HepG2 (cell line): ENCODE results near the gene GLDN. TPM values are rescaled to one million over a fixed set of nuclear protein-coding genes. Genes with fewer than 3 reads are reported as not detected.

Experiments
- CREM ChIP-seq, 2 experiments: sonication (generic) in 1 of 2; formaldehyde crosslinking in 1 of 2; IDR thresholded peaks; 2 replicates each; pipeline versions ENCODE4 v1.4.0 to v1.6.1; 2016 to 2020; ENCODE audit warnings: antibody characterized with exemption in 1 of 2, mild to moderate bottlenecking in 1 of 2, missing genetic modification reagents in 1 of 2
- ELF3 ChIP-seq: IDR thresholded peaks from 2 replicates; pipeline ENCODE4 v1.6.1; 2016; ENCODE audit warnings: missing genetic modification reagents, missing compliant biosample characterization
- FLYWCH1 ChIP-seq: sonication (generic); formaldehyde crosslinking; IDR thresholded peaks from 2 replicates; pipeline ENCODE4 v1.8.1; 2023; ENCODE audit warnings: mild to moderate bottlenecking, missing genetic modification reagents
- HNF4A ChIP-seq: sonication (generic); formaldehyde crosslinking; IDR thresholded peaks from 2 replicates; pipeline ENCODE4 v1.4.0; 2020; ENCODE audit warnings: missing genetic modification reagents
- HNRNPLL ChIP-seq: fragments of 200-400 bp; formaldehyde crosslinking; IDR thresholded peaks from 2 replicates; pipeline ENCODE4 v1.6.1; 2017; ENCODE audit warnings: mild to moderate bottlenecking, low read depth, low read length; ENCODE audit not compliant: poor library complexity, severe bottlenecking
- JUNB ChIP-seq: sonication (generic); formaldehyde crosslinking; IDR thresholded peaks from 2 replicates; pipeline ENCODE4 v1.8.0; 2022; ENCODE audit warnings: missing genetic modification reagents, mild to moderate bottlenecking, borderline replicate concordance
- MIER3 ChIP-seq: IDR thresholded peaks from 2 replicates; pipeline ENCODE4 v1.6.1; 2016; ENCODE audit warnings: missing compliant biosample characterization, borderline replicate concordance
- RNF2 ChIP-seq: fragments of 450-650 bp; conservative IDR thresholded peaks from 2 replicates; pipeline ENCODE4 v1.6.1; 2016; ENCODE audit warnings: low read depth
- TRIM24 ChIP-seq: sonication (generic); formaldehyde crosslinking; IDR thresholded peaks from 2 replicates; pipeline ENCODE4 v1.8.0; 2022; ENCODE audit warnings: mild to moderate bottlenecking, missing genetic modification reagents
- XRCC5 ChIP-seq: fragments of 200-400 bp; formaldehyde crosslinking; optimal IDR thresholded peaks from 2 replicates; pipeline ENCODE3; 2017; ENCODE audit warnings: mild to moderate bottlenecking, low read length
- ZMAT3 ChIP-seq: sonication (generic); formaldehyde crosslinking; conservative IDR thresholded peaks from 2 replicates; pipeline ENCODE4 v1.7.0; 2021; ENCODE audit warnings: missing genetic modification reagents
- ZNF253 ChIP-seq: sonication (generic); formaldehyde crosslinking; IDR thresholded peaks from 2 replicates; pipeline ENCODE4 v1.8.0; 2022; ENCODE audit warnings: mild to moderate bottlenecking, missing genetic modification reagents, borderline replicate concordance
- ZNF605 ChIP-seq: sonication (generic); formaldehyde crosslinking; IDR thresholded peaks from 2 replicates; pipeline ENCODE4 v1.8.0; 2022; ENCODE audit warnings: mild to moderate bottlenecking, missing genetic modification reagents
- polyA plus RNA-seq, 8 experiments: library from polyadenylated mRNA; depleted of rRNA in 3 of 8; stranded (reverse) in 7 of 8; unstranded in 1 of 8; fragments of >200 nt; fragmentation: Illumina TruSeq in 4 of 8; extraction: Trizol in 4 of 8; gene quantifications; 2 replicates each; pipeline versions ENCODE4 v1.2.1 to v1.2.3, GENCODE V29; 2011 to 2016; ENCODE audit warnings: low read depth in 4 of 8, missing spikeins in 1 of 8, mixed read lengths in 1 of 8; ENCODE audit not compliant: insufficient read depth in 1 of 8
- total RNA-seq, 5 experiments: library from RNA; depleted of rRNA; stranded (reverse); fragments of >200 nt; fragmentation: Illumina TruSeq; extraction: Trizol; gene quantifications; 2 replicates each; pipeline ENCODE4 v1.2.3, GENCODE V29; 2016; ENCODE audit warnings: low read depth in 1 of 5
- TF ChIP-seq, protein P1 (sequence below): IDR thresholded peaks from 2 replicates; pipeline ENCODE4 v1.6.1; 2018; ENCODE audit warnings: missing genetic modification reagents
- TF ChIP-seq, protein P2 (sequence below): sonication (generic); formaldehyde crosslinking; IDR thresholded peaks from 2 replicates; pipeline ENCODE4 v1.4.0; 2020; ENCODE audit warnings: missing genetic modification reagents, borderline replicate concordance
- TF ChIP-seq, protein P3 (sequence below): sonication (generic); formaldehyde crosslinking; IDR thresholded peaks from one replicate; pipeline ENCODE4 v1.5.1; 2020; ENCODE audit warnings: mild to moderate bottlenecking, missing genetic modification reagents; ENCODE audit errors: not compliant biosample characterization
- TF ChIP-seq, protein P4 (sequence below): sonication (generic); formaldehyde crosslinking; IDR thresholded peaks from 2 replicates; pipeline ENCODE4 v1.8.0; 2022; ENCODE audit warnings: mild to moderate bottlenecking, missing genetic modification reagents, borderline replicate concordance

GLDN gene
- total and polyA plus RNA-seq, 2 of the 13 experiments (the other 11 are each of a cell fraction or from before 2014, with no cell fraction given): 0.86 to 1.0 TPM

DNA sequence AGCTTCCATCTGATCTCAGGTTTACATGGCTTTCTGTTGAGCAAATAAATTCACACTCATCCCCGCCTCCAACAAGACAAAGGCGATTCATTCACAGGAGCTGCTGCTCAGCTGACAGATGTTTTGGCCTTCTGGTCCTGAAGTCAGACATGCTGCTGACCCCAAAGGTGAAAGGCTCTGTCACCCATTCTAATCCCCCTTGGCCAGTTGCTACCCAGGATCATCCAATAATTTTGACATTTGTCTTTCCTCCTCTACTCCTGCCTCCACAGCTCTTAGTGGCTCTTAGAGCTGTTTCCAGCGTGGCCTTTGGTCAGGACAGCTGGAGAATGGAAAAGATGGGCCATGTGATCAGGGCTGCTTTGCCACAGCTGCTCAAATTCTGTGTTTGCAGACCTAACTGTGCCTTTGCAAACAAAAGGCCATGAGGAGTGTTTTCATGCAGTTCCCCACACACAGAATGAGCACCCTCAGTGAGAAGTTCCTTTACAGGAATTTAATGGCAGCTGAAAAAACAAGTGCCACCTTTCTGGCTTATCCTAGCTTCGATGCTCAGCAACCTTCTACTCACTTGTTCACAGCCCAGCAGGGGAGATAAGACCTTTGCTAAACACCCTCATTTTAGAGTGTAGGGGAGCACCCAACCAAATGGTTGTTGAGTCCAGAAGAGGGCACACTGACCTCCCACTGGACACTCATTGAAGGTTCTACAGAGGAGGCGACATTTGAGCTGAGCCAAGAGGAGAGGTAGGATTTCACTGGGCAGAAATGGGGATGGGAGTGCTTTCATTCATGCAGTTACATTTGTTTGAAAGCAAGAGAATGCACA is 42.1 kb upstream of the GLDN start (continued):
- TF ChIP-seq MIER3 (CRISPR knock-in tag) (no peak), TRIM24 (CRISPR knock-in tag) (no peak), HNRNPLL (no peak), ELF3 (CRISPR knock-in tag) (0 out of 2 replicates have a peak, but pooled peaks have one; percentile 9), ZMAT3 (CRISPR knock-in tag) (peak; percentile 69; the same call in 1 of the 2 replicates), CREM (IDR thresholded peaks at IDR 0.05) (no peak), CREM (CRISPR knock-in tag; IDR thresholded peaks at IDR 0.05) (no peak), XRCC5 (peak; percentile 65), RNF2 (no peak), HNF4A (CRISPR knock-in tag) (peak; percentile 52; the same call in 1 of the 2 replicates), ZNF253 (no peak), ZNF605 (CRISPR knock-in tag) (peak; percentile 84), FLYWCH1 (CRISPR knock-in tag) (no peak), JUNB (CRISPR knock-in tag) (no peak)
- TF ChIP-seq, protein P1, sequence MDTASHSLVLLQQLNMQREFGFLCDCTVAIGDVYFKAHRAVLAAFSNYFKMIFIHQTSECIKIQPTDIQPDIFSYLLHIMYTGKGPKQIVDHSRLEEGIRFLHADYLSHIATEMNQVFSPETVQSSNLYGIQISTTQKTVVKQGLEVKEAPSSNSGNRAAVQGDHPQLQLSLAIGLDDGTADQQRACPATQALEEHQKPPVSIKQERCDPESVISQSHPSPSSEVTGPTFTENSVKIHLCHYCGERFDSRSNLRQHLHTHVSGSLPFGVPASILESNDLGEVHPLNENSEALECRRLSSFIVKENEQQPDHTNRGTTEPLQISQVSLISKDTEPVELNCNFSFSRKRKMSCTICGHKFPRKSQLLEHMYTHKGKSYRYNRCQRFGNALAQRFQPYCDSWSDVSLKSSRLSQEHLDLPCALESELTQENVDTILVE (CRISPR knock-in tag): no peak
- TF ChIP-seq, protein P2, sequence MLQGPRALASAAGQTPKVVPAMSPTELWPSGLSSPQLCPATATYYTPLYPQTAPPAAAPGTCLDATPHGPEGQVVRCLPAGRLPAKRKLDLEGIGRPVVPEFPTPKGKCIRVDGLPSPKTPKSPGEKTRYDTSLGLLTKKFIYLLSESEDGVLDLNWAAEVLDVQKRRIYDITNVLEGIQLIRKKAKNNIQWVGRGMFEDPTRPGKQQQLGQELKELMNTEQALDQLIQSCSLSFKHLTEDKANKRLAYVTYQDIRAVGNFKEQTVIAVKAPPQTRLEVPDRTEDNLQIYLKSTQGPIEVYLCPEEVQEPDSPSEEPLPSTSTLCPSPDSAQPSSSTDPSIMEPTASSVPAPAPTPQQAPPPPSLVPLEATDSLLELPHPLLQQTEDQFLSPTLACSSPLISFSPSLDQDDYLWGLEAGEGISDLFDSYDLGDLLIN (CRISPR knock-in tag): no peak
- TF ChIP-seq, protein P3, sequence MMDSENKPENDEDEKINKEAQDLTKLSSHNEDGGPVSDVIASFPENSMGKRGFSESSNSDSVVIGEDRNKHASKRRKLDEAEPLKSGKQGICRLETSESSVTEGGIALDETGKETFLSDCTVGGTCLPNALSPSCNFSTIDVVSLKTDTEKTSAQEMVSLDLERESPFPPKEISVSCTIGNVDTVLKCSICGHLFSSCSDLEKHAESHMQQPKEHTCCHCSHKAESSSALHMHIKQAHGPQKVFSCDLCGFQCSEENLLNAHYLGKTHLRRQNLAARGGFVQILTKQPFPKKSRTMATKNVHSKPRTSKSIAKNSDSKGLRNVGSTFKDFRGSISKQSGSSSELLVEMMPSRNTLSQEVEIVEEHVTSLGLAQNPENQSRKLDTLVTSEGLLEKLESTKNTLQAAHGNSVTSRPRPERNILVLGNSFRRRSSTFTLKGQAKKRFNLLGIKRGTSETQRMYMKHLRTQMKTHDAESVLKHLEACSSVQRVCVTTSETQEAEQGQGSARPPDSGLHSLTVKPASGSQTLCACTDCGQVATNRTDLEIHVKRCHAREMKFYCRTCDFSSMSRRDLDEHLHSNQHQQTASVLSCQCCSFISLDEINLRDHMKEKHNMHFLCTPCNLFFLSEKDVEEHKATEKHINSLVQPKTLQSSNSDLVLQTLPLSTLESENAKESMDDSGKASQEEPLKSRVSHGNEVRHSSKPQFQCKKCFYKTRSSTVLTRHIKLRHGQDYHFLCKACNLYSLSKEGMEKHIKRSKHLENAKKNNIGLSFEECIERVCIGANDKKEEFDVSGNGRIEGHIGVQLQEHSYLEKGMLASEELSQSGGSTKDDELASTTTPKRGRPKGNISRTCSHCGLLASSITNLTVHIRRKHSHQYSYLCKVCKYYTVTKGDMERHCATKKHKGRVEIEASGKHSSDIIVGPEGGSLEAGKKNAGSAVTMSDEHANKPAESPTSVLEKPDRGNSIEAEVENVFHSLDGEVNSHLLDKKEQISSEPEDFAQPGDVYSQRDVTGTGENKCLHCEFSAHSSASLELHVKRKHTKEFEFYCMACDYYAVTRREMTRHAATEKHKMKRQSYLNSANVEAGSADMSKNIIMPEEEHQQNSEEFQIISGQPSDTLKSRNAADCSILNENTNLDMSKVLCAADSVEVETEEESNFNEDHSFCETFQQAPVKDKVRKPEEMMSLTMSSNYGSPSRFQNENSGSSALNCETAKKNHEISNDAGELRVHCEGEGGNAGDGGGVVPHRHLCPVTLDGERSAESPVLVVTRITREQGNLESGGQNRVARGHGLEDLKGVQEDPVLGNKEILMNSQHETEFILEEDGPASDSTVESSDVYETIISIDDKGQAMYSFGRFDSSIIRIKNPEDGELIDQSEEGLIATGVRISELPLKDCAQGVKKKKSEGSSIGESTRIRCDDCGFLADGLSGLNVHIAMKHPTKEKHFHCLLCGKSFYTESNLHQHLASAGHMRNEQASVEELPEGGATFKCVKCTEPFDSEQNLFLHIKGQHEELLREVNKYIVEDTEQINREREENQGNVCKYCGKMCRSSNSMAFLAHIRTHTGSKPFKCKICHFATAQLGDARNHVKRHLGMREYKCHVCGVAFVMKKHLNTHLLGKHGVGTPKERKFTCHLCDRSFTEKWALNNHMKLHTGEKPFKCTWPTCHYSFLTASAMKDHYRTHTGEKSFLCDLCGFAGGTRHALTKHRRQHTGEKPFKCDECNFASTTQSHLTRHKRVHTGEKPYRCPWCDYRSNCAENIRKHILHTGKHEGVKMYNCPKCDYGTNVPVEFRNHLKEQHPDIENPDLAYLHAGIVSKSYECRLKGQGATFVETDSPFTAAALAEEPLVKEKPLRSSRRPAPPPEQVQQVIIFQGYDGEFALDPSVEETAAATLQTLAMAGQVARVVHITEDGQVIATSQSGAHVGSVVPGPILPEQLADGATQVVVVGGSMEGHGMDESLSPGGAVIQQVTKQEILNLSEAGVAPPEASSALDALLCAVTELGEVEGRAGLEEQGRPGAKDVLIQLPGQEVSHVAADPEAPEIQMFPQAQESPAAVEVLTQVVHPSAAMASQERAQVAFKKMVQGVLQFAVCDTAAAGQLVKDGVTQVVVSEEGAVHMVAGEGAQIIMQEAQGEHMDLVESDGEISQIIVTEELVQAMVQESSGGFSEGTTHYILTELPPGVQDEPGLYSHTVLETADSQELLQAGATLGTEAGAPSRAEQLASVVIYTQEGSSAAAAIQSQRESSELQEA: no peak
- TF ChIP-seq, protein P4, sequence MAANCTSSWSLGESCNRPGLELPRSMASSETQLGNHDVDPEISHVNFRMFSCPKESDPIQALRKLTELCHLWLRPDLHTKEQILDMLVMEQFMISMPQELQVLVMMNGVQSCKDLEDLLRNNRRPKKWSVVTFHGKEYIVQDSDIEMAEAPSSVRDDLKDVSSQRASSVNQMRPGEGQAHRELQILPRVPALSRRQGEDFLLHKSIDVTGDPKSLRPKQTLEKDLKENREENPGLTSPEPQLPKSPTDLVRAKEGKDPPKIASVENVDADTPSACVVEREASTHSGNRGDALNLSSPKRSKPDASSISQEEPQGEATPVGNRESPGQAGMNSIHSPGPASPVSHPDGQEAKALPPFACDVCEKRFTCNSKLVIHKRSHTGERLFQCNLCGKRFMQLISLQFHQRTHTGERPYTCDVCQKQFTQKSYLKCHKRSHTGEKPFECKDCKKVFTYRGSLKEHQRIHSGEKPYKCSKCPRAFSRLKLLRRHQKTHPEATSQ (CRISPR knock-in tag): 0 out of 2 replicates have a peak, but pooled peaks have one; percentile 45
